Measurements from ENCODE around the gene ATRIP. TPM values are rescaled to one million over a fixed set of nuclear protein-coding genes. Genes with fewer than 3 reads are reported as not detected.
A peak's percentile ranks its signal among the peaks of the same experiment; 100 is the strongest.

ATRIP gene
- total and polyA plus RNA-seq, 10 of the 15 experiments (the other 5 are each of a cell fraction or from before 2014, with no cell fraction given): 1.4 to 16.0 (median 10.1) TPM

DNA sequence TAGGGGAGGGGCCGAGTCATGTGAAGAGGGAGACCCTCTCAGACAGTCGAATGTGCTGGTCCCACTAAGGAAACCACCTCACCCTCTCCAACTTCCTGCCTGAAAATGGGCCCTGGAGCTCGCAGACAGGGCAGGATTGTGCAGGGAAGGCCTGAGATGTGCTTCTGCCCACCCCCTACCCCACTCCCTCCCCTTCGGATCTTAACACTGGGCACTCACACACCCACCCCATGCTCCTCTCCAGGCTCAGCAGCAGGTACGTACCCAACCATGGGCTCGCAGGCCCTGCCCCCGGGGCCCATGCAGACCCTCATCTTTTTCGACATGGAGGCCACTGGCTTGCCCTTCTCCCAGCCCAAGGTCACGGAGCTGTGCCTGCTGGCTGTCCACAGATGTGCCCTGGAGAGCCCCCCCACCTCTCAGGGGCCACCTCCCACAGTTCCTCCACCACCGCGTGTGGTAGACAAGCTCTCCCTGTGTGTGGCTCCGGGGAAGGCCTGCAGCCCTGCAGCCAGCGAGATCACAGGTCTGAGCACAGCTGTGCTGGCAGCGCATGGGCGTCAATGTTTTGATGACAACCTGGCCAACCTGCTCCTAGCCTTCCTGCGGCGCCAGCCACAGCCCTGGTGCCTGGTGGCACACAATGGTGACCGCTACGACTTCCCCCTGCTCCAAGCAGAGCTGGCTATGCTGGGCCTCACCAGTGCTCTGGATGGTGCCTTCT, 20.0 kb downstream of the ATRIP start:
- Histone ChIP-seq H3K27me3 (replicated peaks in 1 of 2; ENCODE audit: control insufficient read depth in 2 of 2, insufficient read depth in 2 of 2, low read length in 1 of 2) (no peaks in the 10 kb centered on the region), H3K36me3 (ENCODE audit: control insufficient read depth in 2 of 2, insufficient read depth in 2 of 2, low read length in 1 of 2) (peaks cover 9 to 12% of the 10 kb centered on the region in 2 experiments; a peak in 3 of 4 replicates), H3K9me3 (replicated peaks; ENCODE audit: control insufficient read depth, insufficient read depth, low read length) (no peaks in the 10 kb centered on the region), H3K4me2 (ENCODE audit: control insufficient read depth, insufficient read depth) (peak overlapping the region; percentile 100), H2AFZ (ENCODE audit: control insufficient read depth, low read depth, low read length) (no peak overlapping the region), H3K4me3 (peak overlapping the region; percentile 88), H3K9ac (ENCODE audit: control insufficient read depth, insufficient read depth, low read length) (peak overlapping the region; percentile 97), H3K4me1 (ENCODE audit: control insufficient read depth, insufficient read depth, low read length) (peaks cover 45% of the 10 kb centered on the region), H3K27ac (ENCODE audit: control insufficient read depth, insufficient read depth) (peak overlapping the region; percentile 96), H4K20me1 (ENCODE audit: control insufficient read depth, insufficient read depth) (no peaks in the 10 kb centered on the region), H3K79me2 (ENCODE audit: control insufficient read depth, insufficient read depth, low read length) (peaks cover 57% of the 10 kb centered on the region)
- CTCF ChIA-PET: interaction anchor here (0.6 to 6.1 kb wide), 12 partner anchors 9 to 236 kb away, joined by 3 to 58 read pairs (median 8); partner anchors contain the start of genes CCDC51, PFKFB4 and TMA7
- ATAC-seq: peak; percentile 40
- POLR2A ChIA-PET: interaction anchor here (0.6 to 10.0 kb wide), 8 partner anchors 9 to 226 kb away, joined by 3 to 91 read pairs (median 4); partner anchors contain the start of genes CCDC51, PFKFB4, TMA7 and ZNF589
- SMC1A ChIA-PET (ENCODE audit: uncharacterized antibody, unreplicated experiment): interaction anchor here (0.8 to 4.2 kb wide), 13 partner anchors 26 to 218 kb away, joined by 3 to 22 read pairs (median 4); partner anchors contain the start of genes CCDC51, PFKFB4, SHISA5 and TMA7
- in situ Hi-C loops (cut with MboI): no loop called here
- no peak for FAIRE-seq
- RAD21 ChIA-PET (ENCODE audit: unreplicated experiment): interaction anchor here (0.7 to 2.5 kb wide), 12 partner anchors 26 to 169 kb away, joined by 3 to 20 read pairs (median 6); partner anchors contain the start of genes CCDC51, NME6, PFKFB4 and SLC26A6
- no peak for DNase-seq (ENCODE audit: low read depth, low spot score)
- TSS peak; percentile 78 for BruUV-seq (replicated peaks)
- intact Hi-C loops (cut with micrococcal nuclease; ENCODE audit: unreplicated experiment): no loop called here
- WGBS (ENCODE audit: insufficient coverage, insufficient replicate concordance, low lambda C conversion rate, missing lambda C conversion rate): 2% methylated on average over 19 of the region's 19 CpGs
- TF ChIP-seq PML (IDR thresholded peaks at IDR 0.05; ENCODE audit: low read length): 0 out of 2 replicates have a peak, but pooled peaks have one; percentile 6
- 0 out of 4 replicates have a peak, but pooled peaks of 1 of the 2 experiments have one; percentile 0 for TF ChIP-seq IKZF2 (IDR thresholded peaks at IDR 0.05)
- TF ChIP-seq BRCA1 (IDR thresholded peaks at IDR 0.05; ENCODE audit: low read depth, low read length): no peak
- TF ChIP-seq CHD4 (IDR thresholded peaks at IDR 0.05): no peak
- TF ChIP-seq, protein P1, sequence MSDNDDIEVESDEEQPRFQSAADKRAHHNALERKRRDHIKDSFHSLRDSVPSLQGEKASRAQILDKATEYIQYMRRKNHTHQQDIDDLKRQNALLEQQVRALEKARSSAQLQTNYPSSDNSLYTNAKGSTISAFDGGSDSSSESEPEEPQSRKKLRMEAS (IDR thresholded peaks at IDR 0.05; ENCODE audit: low read depth, low read length): 0 out of 2 replicates have a peak, but pooled peaks have one; percentile 30
- TF ChIP-seq ASH2L (IDR thresholded peaks at IDR 0.05; ENCODE audit: borderline replicate concordance, low read depth): no peak
- TF ChIP-seq, protein P2, sequence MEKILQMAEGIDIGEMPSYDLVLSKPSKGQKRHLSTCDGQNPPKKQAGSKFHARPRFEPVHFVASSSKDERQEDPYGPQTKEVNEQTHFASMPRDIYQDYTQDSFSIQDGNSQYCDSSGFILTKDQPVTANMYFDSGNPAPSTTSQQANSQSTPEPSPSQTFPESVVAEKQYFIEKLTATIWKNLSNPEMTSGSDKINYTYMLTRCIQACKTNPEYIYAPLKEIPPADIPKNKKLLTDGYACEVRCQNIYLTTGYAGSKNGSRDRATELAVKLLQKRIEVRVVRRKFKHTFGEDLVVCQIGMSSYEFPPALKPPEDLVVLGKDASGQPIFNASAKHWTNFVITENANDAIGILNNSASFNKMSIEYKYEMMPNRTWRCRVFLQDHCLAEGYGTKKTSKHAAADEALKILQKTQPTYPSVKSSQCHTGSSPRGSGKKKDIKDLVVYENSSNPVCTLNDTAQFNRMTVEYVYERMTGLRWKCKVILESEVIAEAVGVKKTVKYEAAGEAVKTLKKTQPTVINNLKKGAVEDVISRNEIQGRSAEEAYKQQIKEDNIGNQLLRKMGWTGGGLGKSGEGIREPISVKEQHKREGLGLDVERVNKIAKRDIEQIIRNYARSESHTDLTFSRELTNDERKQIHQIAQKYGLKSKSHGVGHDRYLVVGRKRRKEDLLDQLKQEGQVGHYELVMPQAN (conservative IDR thresholded peaks at IDR 0.05): peak; percentile 60; the same call in 1 of the 2 replicates
- TF ChIP-seq ZZZ3 (IDR thresholded peaks at IDR 0.05; ENCODE audit: control insufficient read depth, insufficient read length, low read depth): no peak
- no peak for TF ChIP-seq KLF5 (IDR thresholded peaks at IDR 0.05; ENCODE audit: partially characterized antibody)
- TF ChIP-seq RUNX3 (IDR thresholded peaks at IDR 0.05; ENCODE audit: low read length): peak; percentile 2
- TF ChIP-seq, protein P3, sequence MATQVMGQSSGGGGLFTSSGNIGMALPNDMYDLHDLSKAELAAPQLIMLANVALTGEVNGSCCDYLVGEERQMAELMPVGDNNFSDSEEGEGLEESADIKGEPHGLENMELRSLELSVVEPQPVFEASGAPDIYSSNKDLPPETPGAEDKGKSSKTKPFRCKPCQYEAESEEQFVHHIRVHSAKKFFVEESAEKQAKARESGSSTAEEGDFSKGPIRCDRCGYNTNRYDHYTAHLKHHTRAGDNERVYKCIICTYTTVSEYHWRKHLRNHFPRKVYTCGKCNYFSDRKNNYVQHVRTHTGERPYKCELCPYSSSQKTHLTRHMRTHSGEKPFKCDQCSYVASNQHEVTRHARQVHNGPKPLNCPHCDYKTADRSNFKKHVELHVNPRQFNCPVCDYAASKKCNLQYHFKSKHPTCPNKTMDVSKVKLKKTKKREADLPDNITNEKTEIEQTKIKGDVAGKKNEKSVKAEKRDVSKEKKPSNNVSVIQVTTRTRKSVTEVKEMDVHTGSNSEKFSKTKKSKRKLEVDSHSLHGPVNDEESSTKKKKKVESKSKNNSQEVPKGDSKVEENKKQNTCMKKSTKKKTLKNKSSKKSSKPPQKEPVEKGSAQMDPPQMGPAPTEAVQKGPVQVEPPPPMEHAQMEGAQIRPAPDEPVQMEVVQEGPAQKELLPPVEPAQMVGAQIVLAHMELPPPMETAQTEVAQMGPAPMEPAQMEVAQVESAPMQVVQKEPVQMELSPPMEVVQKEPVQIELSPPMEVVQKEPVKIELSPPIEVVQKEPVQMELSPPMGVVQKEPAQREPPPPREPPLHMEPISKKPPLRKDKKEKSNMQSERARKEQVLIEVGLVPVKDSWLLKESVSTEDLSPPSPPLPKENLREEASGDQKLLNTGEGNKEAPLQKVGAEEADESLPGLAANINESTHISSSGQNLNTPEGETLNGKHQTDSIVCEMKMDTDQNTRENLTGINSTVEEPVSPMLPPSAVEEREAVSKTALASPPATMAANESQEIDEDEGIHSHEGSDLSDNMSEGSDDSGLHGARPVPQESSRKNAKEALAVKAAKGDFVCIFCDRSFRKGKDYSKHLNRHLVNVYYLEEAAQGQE (IDR thresholded peaks at IDR 0.05; ENCODE audit: low read depth, low read length): no peak
- TF ChIP-seq, protein P4, sequence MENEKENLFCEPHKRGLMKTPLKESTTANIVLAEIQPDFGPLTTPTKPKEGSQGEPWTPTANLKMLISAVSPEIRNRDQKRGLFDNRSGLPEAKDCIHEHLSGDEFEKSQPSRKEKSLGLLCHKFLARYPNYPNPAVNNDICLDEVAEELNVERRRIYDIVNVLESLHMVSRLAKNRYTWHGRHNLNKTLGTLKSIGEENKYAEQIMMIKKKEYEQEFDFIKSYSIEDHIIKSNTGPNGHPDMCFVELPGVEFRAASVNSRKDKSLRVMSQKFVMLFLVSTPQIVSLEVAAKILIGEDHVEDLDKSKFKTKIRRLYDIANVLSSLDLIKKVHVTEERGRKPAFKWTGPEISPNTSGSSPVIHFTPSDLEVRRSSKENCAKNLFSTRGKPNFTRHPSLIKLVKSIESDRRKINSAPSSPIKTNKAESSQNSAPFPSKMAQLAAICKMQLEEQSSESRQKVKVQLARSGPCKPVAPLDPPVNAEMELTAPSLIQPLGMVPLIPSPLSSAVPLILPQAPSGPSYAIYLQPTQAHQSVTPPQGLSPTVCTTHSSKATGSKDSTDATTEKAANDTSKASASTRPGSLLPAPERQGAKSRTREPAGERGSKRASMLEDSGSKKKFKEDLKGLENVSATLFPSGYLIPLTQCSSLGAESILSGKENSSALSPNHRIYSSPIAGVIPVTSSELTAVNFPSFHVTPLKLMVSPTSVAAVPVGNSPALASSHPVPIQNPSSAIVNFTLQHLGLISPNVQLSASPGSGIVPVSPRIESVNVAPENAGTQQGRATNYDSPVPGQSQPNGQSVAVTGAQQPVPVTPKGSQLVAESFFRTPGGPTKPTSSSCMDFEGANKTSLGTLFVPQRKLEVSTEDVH (IDR thresholded peaks at IDR 0.05; ENCODE audit: low read depth, partially characterized antibody): no peak
- TF ChIP-seq YY1 (IDR thresholded peaks at IDR 0.05; ENCODE audit: low read depth, low read length): 0 out of 2 replicates have a peak, but pooled peaks have one; percentile 4
- TF ChIP-seq TARDBP (IDR thresholded peaks at IDR 0.05; ENCODE audit: borderline replicate concordance): no peak

Data from GM12878 (cell line).